Activated CD4-positive, alpha-beta T cell treated with anti-CD3 and anti-CD28 coated beads, Interleukin-2, Interleukin-4, amounts not matched to agents 100 ng/mL and 50 ng/mL, durations not matched to agents 16 hours and 8 hours (primary cell): Measurements from ENCODE around the gene TFR2.

Experiments
- DNase-seq: peaks from one replicate; pipeline ENCODE4 v3.0.0-alpha.2; 2020; ENCODE audit warnings: low spot score

TFR2 gene

DNA sequence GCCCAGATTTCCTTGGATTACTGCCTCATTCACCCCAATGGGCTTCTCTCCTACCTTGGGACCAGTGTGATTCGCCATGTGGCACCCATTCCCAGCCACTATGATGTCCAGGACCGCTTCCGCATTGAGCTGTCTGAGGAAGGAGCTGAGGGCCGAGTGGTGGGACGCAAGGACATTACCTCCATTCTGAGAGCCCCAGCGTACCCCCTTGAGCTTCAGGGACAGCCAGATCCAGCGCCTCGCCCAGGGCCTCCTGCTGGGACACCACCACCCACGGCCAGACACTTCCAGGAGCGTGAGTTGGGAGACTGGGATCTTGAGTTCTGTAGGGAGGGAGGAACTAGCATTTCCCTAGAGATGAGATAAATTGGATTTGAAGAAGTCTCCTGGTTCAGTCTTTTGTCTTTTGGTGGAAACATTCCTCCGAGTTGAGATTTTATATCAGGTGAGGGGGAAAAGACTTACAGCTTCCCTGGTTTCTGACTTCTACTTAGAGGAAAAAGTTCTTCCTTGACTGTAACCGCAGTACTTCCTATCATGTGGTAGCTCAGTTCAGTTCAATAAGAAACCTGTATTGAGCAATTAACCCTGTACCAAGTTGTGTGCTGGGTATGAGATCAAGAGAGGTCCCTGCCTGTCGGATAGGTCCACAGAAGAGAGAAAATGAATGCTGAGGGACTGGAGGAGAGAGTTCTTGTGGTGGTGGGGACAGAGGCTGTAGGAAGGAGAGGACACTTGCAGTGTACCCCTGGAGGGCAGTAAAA is 27.8 kb downstream of the TFR2 start:
- DNase-seq: no peak

DNA sequence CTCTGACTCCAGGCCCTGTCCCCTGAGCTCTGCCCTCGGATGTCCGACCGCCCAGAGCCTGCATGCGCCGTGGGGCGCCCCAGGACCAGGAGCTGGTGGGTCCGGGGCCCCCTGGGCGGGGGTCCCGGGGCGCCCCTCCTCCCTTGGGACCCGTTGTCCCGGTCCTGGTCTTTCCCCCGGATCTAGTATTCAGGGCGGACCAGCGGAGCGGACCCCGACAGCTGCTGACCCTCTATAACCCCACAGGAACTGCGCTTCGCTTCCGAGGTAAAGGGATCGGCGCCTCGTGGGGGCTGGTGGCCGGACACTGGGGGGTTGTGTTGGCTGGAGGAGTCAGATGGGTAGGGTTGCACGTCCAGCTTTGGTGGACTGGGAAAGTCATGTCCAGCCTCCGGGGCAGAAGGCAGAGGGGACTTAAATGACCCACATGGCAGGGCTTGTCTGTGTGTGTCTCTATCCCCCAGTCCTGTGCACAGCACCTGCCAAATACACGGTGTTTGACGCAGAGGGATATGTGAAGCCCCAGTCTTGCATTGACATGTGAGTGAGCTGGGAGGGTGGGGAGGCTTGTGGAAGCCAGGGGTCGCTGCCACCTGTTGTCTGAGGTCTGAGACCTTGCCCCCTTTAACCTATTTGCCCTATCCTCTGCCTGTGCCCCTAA is 28.5 kb downstream of the TFR2 start:
- DNase-seq: no peak

DNA sequence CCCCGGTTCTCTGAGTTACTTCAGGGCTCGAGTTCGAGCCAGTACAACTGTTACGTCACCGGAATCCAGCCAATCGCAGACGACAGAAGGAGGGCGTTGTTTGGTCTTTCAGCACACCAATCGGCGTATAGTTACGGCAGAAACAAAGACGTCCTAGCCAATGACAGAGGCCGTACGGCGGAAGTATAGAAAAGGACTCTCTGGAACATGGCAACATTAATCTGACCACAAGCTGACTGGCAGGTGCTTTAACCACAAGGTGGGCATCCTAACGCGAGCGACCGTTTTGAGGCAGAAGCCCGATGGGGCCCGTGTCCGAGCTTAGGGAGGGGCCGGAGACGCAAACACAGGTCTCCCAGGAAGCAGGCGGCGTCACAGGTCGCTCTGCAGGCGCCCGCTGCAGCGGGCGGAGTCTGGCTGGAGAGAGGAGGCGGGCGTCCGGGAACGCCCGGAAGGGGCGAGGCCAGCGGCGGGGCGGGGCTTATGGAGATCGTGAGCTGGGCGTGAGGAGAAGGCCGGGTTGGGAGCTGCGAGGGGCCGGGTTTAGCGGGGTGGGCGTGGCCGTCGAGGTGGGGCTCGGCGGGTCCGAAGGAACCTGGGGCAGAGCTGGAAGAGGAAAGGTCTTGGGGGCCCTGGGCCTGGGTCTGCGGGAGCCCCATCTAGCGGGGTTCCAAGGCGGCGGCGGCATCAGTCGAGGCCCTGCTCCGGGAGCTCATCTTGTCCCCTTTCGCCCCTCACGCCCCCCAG is 29.2 kb downstream of the TFR2 start, which contains the start of gene MOSPD3:
MOSPD3 (plus strand) TSS at position 558 of the 747 bp plus-strand sequence. CDS start 252 bp downstream, outside the sequence.
- DNase-seq: peak; percentile 98

DNA sequence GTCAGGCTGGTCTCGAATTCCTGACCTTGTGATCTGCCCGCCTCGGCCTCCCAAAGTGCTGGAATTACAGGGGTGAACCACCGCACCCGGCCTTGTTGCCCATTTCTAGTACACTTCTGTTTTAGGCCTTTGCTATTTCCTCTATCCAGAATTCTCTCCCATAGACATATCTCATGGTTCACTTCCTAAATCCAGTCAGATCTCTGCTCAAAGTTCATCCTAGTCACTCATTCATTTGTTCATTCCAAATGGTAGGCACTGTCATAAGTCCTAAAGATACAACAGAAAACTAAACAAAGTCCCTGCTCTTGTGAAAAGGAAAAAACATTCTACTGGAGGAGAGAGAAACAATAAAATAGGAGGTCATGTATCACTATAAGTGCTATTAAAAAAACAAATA is 31.4 kb downstream of the TFR2 start:
- DNase-seq: no peak

DNA sequence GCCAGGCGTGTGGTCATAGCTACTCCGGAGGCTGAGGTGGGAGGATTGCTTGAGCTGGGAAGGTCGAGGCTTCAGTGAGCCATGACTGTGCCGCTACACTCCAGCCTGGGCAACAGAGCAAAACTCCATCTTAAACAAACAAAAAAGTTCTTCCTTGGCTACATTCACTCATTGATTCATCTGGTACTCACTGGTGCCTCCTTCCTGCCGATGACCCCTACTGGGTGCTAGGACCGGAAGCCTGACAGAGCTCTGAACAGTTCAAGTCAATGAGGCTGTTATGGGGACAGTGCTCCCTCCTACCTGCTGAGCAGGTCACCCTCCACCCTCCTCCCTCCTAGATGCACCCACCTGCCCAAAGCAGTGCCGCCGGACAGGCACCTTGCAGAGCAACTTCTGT is 34.2 kb downstream of the TFR2 start:
- no peak for DNase-seq

DNA sequence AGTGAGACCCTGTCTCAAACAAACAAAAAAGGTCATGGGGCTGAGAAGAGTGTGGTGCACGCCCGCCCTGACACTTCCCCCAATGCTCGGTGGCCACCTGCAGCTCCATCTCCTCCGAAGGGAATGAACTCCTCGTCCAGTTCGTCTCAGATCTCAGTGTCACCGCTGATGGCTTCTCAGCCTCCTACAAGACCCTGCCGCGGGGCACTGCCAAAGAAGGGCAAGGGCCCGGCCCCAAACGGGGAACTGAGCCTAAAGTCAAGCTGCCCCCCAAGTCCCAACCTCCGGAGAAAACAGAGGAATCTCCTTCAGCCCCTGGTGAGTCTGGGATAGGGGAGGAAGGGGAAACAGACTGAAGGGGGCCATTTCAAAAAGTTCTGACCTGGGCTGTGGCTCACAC is 35.0 kb downstream of the TFR2 start:
- no peak for DNase-seq

DNA sequence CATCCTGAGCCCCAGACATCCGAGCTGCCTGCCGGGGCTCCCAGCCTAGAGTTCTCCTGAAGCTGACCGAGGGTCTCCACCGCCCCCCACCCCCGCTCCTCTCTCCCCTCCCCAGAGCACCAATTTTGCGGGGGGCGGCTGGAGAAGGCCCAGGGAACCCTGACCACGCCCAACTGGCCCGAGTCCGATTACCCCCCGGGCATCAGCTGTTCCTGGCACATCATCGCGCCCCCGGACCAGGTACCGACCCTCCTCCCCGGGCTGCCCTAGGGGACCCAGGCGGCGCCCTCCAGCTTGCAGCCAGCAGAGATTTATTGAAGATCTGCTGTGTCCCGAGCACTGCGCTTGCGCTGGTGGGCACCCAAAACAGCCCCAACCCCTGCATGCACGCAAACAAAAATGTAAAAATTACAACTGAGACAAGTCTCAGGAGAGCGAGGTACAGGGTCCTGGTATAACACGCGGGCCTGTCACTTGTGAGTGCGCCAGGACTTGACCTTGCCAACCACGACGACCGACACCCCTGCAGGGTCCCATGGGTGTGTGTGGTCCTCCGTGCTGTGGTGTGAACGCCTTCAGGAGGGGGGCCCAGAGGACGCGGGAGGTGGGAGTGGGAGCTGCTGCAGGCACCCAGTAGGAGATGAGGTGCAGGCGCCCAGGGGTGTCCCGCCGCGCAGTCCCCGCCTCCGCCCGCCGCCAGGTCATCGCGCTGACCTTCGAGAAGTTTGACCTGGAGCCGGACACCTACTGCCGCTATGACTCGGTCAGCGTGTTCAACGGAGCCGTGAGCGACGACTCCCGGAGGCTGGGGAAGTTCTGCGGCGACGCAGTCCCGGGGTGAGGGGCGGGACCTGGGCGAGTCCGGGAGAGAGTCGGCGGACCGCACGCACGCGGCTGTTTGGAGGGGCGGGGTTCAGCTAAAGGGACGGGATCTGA is 36.1 kb downstream of the TFR2 start:
- DNase-seq: no peak

DNA sequence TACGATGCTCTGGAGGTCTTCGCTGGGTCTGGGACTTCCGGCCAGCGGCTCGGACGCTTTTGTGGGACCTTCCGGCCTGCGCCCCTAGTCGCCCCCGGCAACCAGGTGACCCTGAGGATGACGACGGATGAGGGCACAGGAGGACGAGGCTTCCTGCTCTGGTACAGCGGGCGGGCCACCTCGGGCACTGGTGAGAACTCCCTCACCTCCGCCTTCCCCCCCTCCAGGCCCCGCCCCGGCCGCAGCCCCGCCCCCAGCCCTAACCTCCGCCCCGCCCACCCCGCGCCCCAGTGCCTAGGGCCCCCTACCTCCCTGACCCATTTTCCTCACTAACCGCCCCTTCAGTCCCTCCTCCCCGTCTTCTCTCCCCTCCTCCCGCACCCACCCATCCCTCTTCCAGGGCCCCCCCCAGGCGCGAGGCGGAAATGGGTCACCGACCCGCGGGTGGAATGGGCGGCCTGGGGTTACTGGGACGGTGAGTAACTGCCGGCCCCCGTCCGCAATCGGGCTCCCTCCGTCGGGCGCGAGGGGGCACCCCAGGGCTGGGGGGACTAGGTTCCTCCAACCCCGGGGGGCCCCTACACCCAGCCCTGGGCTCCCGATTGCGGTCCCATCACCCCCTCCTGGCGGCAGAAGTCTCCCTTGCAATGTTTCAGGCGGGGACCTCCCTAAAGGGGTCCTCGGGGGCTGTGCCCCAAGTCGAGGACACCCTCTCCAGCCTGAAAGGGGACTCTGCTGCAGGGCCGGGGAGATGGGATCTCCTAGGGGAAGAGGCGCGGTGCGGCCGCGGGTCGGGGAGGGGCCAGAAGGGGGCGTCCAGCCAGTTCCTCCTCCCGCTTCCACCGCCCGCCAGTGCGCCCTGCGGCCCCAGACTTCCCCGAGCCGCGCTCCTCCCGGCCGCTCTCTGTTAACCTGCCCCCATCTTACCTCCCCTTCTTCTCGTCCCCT is 37.0 kb downstream of the TFR2 start:
- peak; percentile 53 for DNase-seq

DNA sequence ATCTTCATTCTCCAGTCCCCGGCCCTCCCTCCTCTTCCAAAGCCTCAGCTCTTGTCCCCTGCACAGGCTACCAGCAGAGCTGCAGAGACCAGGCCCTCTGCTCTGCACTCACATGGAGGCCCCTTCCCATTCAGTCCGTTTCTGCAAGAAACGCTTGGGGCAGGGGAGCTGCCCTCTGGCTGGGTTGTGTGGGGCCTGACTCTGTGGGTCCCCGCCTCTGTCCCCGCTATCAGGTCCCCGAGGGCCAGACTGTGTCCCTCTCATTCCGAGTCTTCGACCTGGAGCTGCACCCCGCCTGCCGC is 37.7 kb downstream of the TFR2 start:
- no peak for DNase-seq

DNA sequence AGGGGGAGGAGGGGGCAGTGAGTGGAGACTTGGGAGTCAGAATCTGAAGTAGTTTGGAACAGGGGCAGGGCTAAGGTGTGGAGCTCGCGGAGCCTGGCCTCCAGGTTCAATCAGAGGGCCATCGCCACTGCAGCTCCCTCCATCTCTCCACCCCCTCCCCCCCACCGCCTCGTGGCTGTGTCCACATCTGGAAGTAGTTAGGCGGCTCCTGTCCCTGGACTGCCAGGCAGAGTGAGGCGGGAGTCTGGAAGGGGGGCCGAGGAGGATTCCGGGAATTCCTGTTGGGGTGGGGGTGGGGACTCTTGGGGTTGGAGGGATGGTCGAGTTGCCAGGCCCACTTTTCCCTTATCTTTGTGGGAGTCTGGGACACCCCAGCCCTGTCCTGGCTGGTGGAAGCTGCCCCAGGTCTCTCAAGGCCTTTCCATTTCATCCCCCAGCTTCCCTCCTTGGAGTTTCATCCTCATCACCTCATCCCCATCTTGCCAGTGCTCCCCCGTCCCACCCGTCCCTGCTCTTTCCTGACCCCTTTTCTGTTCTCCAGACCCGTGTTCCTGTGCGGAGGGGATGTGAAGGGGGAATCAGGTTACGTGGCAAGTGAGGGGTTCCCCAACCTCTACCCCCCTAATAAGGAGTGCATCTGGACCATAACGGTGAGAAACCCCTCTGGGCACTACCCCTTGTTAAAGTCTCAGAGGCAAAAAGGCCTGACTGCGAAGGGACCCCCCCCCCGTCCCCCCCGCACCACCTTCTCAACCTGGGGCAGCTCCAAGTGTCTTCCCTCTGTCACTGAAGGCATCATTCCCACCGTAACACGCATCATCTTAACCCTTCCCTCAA is 38.2 kb downstream of the TFR2 start:
- no peak for DNase-seq

DNA sequence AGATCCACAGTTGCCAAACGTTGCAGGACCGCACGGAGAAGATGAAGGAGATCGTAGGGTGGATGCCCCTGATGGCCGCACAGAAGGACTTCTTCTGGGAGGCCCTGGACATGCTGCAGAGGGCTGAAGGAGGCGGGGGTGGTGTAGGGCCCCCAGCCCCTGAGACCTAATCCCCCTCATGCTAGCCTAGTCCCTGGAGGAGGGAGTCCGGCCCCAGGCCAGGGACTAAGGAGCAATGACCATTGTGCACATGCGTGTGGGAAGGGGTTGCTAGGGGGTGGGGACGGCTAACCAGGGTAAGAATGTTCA is 40.7 kb downstream of the TFR2 start:
- DNase-seq: no peak

DNA sequence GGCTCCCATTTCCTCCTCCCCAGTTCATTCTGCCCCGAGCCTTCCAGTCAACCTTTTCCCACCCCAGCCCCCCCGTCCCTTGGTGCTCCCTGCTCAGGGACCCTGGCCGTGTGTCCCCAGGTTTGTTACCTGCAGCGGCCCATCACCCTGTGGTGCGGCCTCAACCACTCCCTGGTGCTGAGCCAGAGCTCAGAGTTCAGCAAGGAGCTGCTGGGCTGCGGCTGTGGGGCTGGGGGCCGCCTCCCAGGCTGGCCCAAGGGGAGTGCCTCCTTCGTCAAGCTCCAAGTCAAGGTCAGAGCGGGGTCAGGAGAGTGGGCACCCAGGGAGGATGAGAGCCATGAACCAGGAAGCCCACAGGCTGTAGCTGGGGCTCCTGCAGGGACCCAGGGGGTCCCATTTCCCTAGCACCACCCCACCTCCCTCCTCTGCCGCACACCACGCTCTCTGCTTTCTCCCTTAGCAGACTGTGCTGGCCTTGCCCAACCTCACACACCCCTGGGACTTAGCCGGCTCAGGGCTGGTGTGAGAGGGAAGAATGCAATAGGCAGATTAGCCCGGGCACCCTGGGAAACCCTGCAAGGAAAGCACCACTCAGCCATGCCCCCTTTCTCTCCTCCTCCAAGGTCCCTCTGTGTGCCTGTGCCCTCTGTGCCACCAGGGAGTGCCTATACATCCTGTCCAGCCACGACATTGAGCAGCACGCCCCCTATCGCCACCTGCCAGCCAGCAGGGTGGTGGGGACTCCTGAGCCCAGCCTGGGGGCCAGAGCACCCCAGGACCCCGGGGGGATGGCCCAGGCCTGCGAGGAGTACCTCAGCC is 41.2 kb downstream of the TFR2 start:
- no peak for DNase-seq

DNA sequence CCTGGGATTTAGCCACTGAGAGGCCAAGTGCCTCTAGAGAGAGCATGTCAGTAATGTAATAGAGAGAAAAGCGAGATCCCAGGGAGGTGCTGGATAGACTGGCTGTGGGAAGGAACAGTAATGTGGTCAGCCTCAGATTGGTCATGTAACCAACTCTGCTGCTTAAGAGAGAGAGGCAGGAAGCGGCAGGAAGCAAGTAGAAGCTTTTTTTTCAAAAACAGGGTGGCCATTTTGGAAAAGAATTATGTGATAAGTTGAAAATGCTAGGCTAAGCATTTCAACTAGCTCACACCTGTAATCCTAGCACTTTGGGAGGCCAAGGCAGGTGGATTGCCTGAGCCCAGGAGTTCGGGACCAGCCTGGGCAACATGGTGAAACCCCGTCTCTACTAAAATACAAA is 42.9 kb downstream of the TFR2 start:
- DNase-seq: no peak

DNA sequence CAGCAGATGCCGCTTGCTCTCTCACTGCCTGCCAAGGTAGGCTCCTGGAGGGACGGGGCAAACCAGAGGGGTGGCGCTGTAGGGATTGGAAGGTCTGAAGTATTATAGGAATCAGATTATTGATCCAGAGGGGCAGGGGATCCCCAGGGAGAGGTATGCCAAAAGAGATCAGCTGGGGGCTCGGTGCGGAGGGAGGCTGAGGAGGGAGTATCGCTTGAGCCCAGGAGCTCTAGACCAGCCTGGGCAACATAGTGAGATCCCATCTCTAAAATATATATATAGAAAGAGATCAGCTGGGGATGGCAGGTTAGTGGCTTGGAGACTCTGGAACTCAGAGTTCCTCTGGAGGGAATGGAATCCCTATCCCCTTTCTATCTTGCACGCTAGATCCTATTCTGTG is 46.2 kb downstream of the TFR2 start:
- no peak for DNase-seq

DNA sequence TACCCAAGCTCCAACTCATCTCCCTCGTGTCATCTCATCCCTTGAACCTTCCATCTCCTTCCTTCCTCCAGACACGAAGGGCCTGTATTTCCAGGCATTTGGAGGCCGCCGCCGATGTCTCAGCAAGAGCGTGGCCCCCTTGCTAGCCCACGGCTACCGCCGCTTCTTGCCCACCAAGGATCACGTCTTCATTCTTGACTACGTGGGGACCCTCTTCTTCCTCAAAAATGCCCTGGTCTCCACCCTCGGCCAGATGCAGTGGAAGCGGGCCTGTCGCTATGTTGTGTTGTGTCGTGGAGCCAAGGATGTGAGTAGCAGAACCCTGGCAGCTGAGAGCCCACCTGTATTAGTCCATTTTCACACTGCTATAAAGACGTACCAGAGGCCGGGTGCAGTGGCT is 49.8 kb downstream of the TFR2 start:
- no peak for DNase-seq

DNA sequence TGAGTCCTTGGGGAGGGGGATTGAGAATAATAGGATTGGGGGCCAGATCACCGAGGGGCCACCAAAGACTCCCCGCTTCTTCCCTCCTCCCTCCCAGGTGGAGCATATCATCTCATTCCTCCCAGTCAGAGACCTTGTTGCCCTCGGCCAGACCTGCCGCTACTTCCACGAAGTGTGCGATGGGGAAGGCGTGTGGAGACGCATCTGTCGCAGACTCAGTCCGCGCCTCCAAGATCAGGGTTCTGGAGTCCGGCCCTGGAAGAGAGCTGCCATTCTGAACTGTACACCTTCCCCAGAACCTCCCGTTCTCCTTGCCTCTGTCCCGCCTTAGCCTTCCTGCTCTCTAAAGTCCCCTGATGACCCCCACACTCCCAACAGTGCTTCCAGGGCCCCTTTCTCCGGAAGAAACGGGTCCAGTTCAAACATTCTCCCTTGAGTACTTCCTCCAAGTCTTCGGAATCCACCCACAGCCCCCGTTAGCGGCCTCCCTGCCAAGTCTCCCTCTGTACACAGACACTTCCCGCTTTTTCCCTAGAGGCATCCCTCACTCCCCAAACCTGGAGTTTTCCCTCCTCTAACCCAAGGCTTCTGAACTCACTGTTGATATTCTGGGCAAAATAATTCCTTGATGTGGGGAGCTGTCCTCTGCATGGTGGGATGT is 51.1 kb downstream of the TFR2 start:
- DNase-seq: no peak

DNA sequence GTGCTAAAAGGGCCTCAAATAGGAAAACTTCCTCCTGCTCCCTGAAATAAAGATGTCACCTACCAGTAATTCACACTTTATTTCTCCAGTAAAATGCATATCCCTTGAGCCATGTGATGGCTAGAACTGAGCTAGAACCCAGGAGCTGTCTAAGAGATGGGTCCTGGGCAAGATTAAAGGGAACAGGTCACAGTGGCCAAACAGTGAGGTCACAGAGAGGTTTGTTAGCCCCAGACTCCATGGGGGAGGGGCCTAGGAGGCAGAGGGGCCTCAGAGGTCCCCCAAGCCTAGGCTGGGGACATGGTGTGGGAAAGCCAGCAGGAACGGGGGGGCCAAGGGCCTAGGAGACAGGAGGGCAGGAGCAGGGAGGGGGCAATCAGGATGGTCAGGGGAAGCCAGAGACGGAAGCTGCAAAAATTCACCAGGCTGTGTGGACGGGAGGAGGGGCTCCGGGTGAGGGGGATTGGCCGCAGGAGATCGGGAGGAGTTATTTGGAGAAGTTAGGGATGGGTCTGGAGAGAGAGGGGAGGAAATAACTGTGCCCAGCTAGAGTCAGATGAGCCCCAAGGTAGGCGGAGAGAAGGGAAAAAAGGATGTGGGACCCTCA is 51.9 kb downstream of the TFR2 start:
- no peak for DNase-seq

DNA sequence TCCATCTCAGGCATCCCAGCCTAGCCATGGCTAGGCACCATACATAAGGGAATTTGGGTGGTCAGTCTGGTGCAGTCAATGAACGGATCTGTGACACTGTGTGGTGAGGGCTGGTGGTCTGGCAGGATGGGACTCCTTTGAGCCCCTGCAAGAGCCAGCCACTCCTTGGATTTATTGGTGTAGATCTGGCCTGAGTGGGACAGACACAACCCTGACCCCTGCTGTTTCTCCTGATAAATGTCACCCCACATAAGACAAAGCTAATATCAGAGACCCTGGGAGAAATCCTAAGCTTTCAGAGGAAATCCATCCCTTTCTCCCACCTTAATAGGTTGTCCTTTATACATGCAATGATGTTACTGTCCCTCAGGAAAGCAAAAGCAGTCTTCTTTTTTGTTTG is 52.9 kb downstream of the TFR2 start:
- no peak for DNase-seq
